Stimulated activated CD4-positive, alpha-beta T cell treated with anti-CD3 and anti-CD28 coated beads, Interleukin-1b, Interleukin-23, amount 100 ng/mL, for 48 hours (primary cell): ENCODE data around the gene CTNND2.

Experiments used
- DNase-seq: peaks from one replicate; pipeline ENCODE4 v3.0.0-alpha.2; 2020

Gene CTNND2

GRCh38 chr5:11300736-11301135 lies 603.5 kb downstream of the CTNND2 start:
- DNase-seq, result no peak

- no peak for DNase-seq
These were observed 605.4 kb downstream of the CTNND2 start for GRCh38 chr5:11298877-11299276.

DNA sequence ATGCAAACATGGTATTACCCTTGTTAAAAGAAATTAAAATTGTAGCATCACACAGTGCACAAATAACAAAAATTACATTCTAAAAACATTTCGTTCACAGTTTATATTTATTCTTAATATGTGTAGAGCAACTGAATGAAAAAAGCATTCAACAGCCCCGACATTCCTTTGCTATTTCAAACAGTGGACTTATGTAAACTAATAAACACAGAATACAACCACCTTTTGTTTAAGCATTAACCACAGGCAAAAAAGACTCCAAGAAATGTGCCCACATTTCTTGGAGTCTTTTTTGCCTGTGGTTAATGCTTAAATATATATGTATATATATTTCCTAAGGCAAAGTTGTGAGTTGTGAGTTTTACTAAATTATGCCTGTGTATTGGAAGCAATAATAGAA lies 610.7 kb downstream of the CTNND2 start:
- no peak for DNase-seq

- no peak for DNase-seq
These were observed 611.4 kb downstream of the CTNND2 start for GRCh38 chr5:11292648-11293356.

GRCh38 chr5:11289733-11290132 lies 614.5 kb downstream of the CTNND2 start:
- no peak for DNase-seq

- no peak for DNase-seq
These were observed 615.0 kb downstream of the CTNND2 start for GRCh38 chr5:11289208-11289607.

- DNase-seq, result no peak
These were observed 622.4 kb downstream of the CTNND2 start for GRCh38 chr5:11281842-11282241.

DNA sequence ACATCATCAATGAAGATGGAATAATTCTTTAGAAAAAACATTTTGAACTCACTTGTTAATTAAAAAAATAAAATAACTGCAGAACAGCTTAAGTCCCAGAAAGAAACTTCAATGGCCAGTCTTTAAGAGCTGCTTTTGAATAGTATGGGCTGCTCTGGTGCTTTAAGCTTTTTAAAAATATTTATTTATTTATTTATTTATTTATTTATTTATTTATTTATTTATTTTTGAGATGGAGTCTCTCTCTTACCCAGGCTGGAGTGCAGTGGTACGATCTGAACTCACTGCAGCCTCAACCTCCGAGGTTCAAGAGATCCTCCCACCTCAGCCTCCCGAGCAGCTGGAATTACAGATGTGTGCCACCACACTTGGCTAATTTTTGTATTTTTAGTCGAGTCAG lies 626.9 kb downstream of the CTNND2 start:
- DNase-seq, result no peak

DNA sequence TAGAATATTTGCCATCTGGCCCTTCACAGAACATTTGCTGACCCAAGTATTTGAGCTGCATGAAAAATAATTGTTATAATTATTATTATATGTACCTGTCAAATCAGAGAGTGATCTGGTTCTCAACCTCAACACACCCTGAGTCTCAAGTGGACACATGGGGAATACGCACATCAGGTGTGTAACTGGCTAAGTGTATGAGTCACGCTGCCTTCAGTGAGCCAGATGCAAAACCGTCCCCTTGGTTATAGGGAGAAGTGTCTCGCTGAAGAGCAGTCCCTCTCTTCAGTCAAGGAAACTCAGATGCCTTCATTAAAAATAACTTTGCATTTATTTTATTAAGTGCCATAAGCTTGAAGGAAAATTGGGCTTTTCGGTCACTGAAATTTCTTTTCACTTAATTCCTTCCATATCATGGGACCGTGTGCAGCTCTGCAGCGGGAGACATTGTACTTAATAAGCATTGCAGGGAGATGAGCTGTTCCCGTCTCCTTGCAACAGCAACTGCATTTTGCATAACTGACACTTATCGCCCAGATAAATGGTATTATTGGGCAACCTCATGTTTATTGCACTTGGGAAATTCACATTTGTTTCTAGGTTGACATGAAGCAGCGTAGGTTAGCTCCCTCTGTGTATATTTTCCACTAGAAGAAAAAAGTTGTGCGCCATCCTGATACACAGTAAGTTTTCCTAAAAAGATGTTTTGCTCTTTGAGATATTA lies 630.9 kb downstream of the CTNND2 start:
- DNase-seq, result no peak

- DNase-seq, result no peak
These were observed 634.7 kb downstream of the CTNND2 start for GRCh38 chr5:11269515-11269914.

- no peak for DNase-seq
These were observed 635.4 kb downstream of the CTNND2 start for GRCh38 chr5:11268891-11269290.

- no peak for DNase-seq
These were observed 637.9 kb downstream of the CTNND2 start for GRCh38 chr5:11266331-11266730.

- no peak for DNase-seq
These were observed 643.0 kb downstream of the CTNND2 start for GRCh38 chr5:11261241-11261640.

- no peak for DNase-seq
These were observed 646.2 kb downstream of the CTNND2 start for GRCh38 chr5:11258001-11258400.

DNA sequence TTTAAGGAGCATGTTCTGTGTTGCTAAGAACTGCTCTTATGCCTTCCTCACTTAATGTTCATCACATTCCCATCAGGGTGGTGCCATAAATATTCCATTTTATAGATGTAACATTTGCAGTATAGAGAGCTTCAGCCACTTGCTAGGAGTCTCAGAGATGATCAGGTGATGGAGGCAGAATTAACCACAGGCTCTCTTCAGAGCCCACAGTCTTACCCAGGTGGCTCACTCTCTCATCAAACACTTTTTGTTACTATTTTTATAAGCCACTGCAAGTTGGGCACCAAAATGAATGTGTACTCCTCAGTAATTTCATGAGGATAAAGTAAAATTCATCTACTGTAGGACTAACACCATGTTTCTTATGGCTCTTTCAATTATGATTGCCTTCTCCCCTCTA lies 651.7 kb downstream of the CTNND2 start:
- DNase-seq, result no peak

DNA sequence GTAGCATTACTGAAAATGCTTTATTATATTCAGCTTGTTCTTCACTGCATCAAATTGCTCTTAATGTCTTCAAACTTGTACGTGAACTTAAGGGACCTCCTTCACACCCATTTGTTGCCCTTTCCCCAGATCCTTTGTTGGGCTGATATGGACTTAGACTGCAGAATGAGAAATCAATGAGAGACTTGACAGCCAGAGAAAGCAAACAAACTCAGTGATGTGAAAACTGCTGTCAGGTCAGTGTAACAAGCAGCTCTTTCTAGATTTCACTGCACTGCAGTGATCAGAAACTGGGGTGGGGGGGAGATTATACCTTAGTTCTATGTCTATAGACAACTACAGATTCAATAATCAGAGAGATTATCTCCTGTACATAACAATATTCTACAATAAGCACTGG lies 652.2 kb downstream of the CTNND2 start:
- no peak for DNase-seq

- no peak for DNase-seq
These were observed 653.0 kb downstream of the CTNND2 start for GRCh38 chr5:11251247-11251646.

GRCh38 chr5:11248966-11249365 lies 655.3 kb downstream of the CTNND2 start:
- DNase-seq, result no peak

GRCh38 chr5:11247224-11247623 lies 657.0 kb downstream of the CTNND2 start:
- no peak for DNase-seq

- no peak for DNase-seq
These were observed 663.7 kb downstream of the CTNND2 start for GRCh38 chr5:11240293-11241190.

DNA sequence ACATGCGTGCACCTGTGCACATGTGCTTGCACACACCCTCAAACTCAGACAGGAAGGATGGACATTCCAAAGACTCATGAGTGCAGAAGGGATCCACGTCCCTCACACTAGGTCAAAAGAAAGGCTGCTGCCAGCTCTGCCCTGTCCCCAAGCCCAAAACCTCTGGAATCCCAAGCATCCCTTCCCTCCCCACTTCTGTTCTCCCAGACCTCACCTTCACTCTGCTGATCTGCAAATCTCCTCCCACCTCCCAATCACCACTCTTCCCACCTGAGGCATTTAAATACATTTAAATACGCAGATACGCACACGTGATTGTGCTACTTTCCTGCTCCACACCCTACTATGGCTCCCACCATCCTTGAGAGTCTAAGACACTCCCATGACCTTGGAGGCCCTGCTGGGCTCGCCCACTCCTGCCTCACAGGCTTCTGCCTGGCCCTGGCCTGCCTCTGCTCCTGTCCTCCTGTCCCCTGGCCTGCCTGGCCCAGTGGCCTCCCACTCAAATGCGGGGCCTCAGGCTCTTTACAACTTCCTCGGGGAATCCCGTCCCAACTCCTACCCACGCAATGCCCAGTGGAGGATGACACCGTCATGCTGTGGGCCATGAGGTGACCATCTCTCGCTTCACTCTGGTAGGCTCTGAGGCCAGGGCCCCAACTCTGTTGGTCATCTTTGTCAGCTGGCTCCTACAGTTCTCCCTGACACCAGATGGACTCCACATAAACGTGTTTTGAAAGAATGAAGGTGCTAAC lies 664.8 kb downstream of the CTNND2 start:
- DNase-seq, result no peak

GRCh38 chr5:11234501-11234911 lies 669.7 kb downstream of the CTNND2 start:
- no peak for DNase-seq

- no peak for DNase-seq
These were observed 673.4 kb downstream of the CTNND2 start for GRCh38 chr5:11230890-11231289.
